OCI-LY7 (cell line): ENCODE measurements around the gene CACNA1B. TPM values are rescaled to one million over a fixed set of nuclear protein-coding genes. Genes with fewer than 3 reads are reported as not detected.

Source experiments
- BruUV-seq: library from RNA; stranded (reverse); fragments of 400-500 nt; replicated peaks from 2 replicates; lab custom pipeline; 2021; lab: Mats Ljungman, UMichigan
- CTCF ChIA-PET: fragments of 300-600 bp; sonication (Branson Sonifier 250); formaldehyde crosslinking; loops from one replicate; lab custom pipeline; 2022; ENCODE audit warnings: antibody characterized with exemption; ENCODE audit not compliant: unreplicated experiment; lab: Charles Lee
- POLR2A ChIA-PET: fragments of 300-600 bp; sonication (Branson Sonifier 250); formaldehyde crosslinking; loops from one replicate; lab custom pipeline; 2022; ENCODE audit warnings: antibody characterized with exemption; lab: Charles Lee
- DNase-seq: peaks from one replicate; pipeline ENCODE4 v3.0.0-alpha.2; 2015; ENCODE audit warnings: low spot score
- H2AFZ ChIP-seq: fragments of 200-600 bp; sonication (generic), shearing (Covaris generic); 2 replicates; pipeline ENCODE4 v1.6.1; 2014; ENCODE audit warnings: mild to moderate bottlenecking, antibody characterized with exemption, low read length, moderate library complexity
- H3K27ac ChIP-seq: fragments of 200-600 bp; sonication (generic); 2 replicates; pipeline ENCODE4 v1.5.1; 2014; ENCODE audit warnings: mixed run types, low read depth, mild to moderate bottlenecking, moderate library complexity, low read length, inconsistent platforms; ENCODE audit not compliant: poor library complexity, severe bottlenecking
- H3K36me3 ChIP-seq: fragments of 200-600 bp; sonication (generic); 2 replicates; pipeline ENCODE4 v1.6.1; 2014; ENCODE audit warnings: mild to moderate bottlenecking, antibody characterized with exemption, low read length, moderate library complexity, mixed read lengths; ENCODE audit not compliant: insufficient read depth
- H3K4me1 ChIP-seq: fragments of 200-600 bp; sonication (generic); 2 replicates; pipeline ENCODE4 v1.5.1; 2014; ENCODE audit warnings: mild to moderate bottlenecking, low read length; ENCODE audit not compliant: insufficient read depth, poor library complexity, severe bottlenecking
- H3K4me2 ChIP-seq: fragments of 200-600 bp; sonication (generic); 2 replicates; pipeline ENCODE4 v1.6.1; 2014; ENCODE audit warnings: mild to moderate bottlenecking, low read length
- H3K4me3 ChIP-seq: fragments of 200-600 bp; sonication (generic); 2 replicates; pipeline ENCODE4 v1.5.1; 2014; ENCODE audit warnings: mild to moderate bottlenecking, low read depth, low read length; ENCODE audit not compliant: poor library complexity, severe bottlenecking
- H3K79me2 ChIP-seq: fragments of 200-600 bp; sonication (generic); 2 replicates; pipeline ENCODE4 v1.6.1; 2016; ENCODE audit warnings: low read depth, mild to moderate bottlenecking, low read length, moderate library complexity, mixed read lengths; ENCODE audit not compliant: insufficient read depth
- H3K9me2 ChIP-seq: fragments of 200-600 bp; sonication (generic); 2 replicates; pipeline ENCODE4 v1.6.1; 2016; ENCODE audit warnings: mild to moderate bottlenecking, low read length, mixed read lengths; ENCODE audit not compliant: insufficient read depth
- H3K9me3 ChIP-seq: fragments of 200-600 bp; sonication (generic); 2 replicates; pipeline ENCODE4 v1.6.1; 2014; ENCODE audit warnings: mild to moderate bottlenecking, mixed run types, low read length, mixed read lengths
- H4K20me1 ChIP-seq: fragments of 200-600 bp; sonication (generic); 2 replicates; pipeline ENCODE4 v1.6.1; 2014; ENCODE audit warnings: mild to moderate bottlenecking, antibody characterized with exemption, low read length, moderate library complexity, mixed read lengths; ENCODE audit not compliant: insufficient read depth
- EZH2phosphoT487 ChIP-seq: fragments of 200-600 bp; sonication (generic); IDR thresholded peaks from 2 replicates; pipeline ENCODE4 v1.6.1; 2018; ENCODE audit warnings: low read depth, borderline replicate concordance, mild to moderate bottlenecking, mixed run types, antibody characterized with exemption, low read length, moderate library complexity, mixed read lengths
- intact Hi-C: fragments of 100-400 bp; cut with micrococcal nuclease; formaldehyde crosslinking; loops from one replicate; pipeline ENCODE4 v1.10.0; 2022; ENCODE audit not compliant: unreplicated experiment
- total RNA-seq, 2 experiments: library from RNA; depleted of rRNA in 1 of 2; stranded (reverse); fragments of >200 nt in 1 of 2; shearing (Covaris generic) in 1 of 2; gene quantifications; 2 replicates each; pipeline ENCODE4 v1.2.3, GENCODE V29; 2014 to 2022
- TF ChIP-seq, protein P1 (sequence below): fragments of 200-600 bp; sonication (generic); conservative IDR thresholded peaks from 2 replicates; pipeline ENCODE4 v1.5.1; 2014; ENCODE audit warnings: mild to moderate bottlenecking, antibody characterized with exemption, low read length, moderate library complexity, mixed read lengths

Gene CACNA1B
- total RNA-seq, 2 experiments from 2014 or later = not detected

DNA sequence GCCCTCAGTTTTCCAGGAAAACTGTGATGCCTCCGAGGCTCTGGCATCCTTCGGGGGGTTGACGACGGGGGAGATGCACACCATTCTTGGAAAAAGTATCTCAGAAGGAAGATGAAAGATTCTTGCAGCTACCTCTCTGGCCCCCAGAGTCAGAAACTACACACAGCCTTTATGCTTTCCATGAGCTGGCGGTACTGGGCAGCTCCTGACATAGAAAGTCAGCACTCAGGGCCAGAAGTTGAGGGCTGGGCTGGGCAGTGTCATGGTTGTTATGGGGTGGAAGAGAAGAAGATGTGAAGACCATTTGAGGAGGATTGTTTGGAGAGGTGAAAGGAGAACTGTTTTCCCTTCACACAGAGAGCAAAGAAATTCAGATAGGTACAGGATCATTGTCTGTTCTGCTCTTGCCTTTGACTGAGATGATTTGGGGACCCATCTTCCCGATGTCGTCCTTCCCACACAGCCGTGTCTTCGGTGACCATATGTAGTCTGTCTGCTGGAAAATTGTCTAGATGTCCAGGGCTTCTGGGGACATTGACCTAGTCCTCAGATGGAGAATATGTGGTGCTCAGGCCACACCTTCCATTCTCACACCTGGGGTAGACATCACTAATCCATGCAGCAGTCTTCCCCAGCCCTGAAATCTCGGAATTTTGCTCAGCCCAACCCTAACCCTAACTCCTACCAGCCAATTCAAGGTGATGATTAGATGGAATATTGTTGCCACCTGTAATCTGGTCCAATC lies 237.1 kb downstream of the CACNA1B start:
- POLR2A ChIA-PET = no interaction called here
- Histone ChIP-seq H3K4me1 (no peaks in the 10 kb centered on the region), H4K20me1 (no peaks in the 10 kb centered on the region), H3K9me3 (no peaks in the 10 kb centered on the region), H3K79me2 (no peaks in the 10 kb centered on the region), H2AFZ (no peak overlapping the region), H3K9me2 (no peaks in the 10 kb centered on the region), H3K27ac (no peak overlapping the region), H3K4me2 (no peak overlapping the region), H3K36me3 (no peaks in the 10 kb centered on the region), H3K4me3 (no peak overlapping the region)
- BruUV-seq = no TSS peak
- CTCF ChIA-PET = no interaction called here
- no peak for DNase-seq
- intact Hi-C loops = no loop called here
- TF ChIP-seq EZH2phosphoT487 = no peak
- TF ChIP-seq, protein P1, sequence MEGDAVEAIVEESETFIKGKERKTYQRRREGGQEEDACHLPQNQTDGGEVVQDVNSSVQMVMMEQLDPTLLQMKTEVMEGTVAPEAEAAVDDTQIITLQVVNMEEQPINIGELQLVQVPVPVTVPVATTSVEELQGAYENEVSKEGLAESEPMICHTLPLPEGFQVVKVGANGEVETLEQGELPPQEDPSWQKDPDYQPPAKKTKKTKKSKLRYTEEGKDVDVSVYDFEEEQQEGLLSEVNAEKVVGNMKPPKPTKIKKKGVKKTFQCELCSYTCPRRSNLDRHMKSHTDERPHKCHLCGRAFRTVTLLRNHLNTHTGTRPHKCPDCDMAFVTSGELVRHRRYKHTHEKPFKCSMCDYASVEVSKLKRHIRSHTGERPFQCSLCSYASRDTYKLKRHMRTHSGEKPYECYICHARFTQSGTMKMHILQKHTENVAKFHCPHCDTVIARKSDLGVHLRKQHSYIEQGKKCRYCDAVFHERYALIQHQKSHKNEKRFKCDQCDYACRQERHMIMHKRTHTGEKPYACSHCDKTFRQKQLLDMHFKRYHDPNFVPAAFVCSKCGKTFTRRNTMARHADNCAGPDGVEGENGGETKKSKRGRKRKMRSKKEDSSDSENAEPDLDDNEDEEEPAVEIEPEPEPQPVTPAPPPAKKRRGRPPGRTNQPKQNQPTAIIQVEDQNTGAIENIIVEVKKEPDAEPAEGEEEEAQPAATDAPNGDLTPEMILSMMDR = no peak

DNA sequence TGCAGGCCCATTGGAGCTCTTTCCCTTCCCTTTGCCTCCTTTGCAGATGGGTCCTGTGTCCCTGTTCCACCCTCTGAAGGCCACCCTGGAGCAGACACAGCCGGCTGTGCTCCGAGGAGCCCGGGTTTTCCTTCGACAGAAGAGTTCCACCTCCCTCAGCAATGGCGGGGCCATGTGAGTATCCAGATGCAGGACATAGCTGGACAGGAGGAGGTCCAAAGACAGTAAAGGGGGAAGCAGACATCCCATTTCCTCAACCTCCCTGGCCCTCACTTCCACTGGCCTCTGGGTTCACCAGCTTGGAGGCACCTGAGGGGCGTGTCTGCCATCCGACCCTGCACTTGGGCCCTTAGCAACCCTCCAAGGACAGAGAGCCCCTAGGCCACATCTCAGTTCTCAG lies 237.9 kb downstream of the CACNA1B start:
- TF ChIP-seq EZH2phosphoT487 = no peak
- TF ChIP-seq, protein P1 = no peak
- H2AFZ ChIP-seq = no peak overlapping the region
- H3K4me1 ChIP-seq = no peaks in the 10 kb centered on the region
- H3K4me2 ChIP-seq = no peak overlapping the region
- H4K20me1 ChIP-seq = no peaks in the 10 kb centered on the region
- intact Hi-C loops = no loop called here
- H3K4me3 ChIP-seq = no peak overlapping the region
- DNase-seq = no peak
- no peaks in the 10 kb centered on the region for H3K36me3 ChIP-seq
- BruUV-seq = no TSS peak
- ChIA-PET CTCF (no interaction called here), POLR2A (interaction anchor here (1.3 kb wide), 1 partner anchor 11 kb away, joined by 3 read pairs; no protein-coding TSS in a partner anchor)
- H3K9me2 ChIP-seq = no peaks in the 10 kb centered on the region
- H3K79me2 ChIP-seq = no peaks in the 10 kb centered on the region
- no peaks in the 10 kb centered on the region for H3K9me3 ChIP-seq
- no peak overlapping the region for H3K27ac ChIP-seq

DNA sequence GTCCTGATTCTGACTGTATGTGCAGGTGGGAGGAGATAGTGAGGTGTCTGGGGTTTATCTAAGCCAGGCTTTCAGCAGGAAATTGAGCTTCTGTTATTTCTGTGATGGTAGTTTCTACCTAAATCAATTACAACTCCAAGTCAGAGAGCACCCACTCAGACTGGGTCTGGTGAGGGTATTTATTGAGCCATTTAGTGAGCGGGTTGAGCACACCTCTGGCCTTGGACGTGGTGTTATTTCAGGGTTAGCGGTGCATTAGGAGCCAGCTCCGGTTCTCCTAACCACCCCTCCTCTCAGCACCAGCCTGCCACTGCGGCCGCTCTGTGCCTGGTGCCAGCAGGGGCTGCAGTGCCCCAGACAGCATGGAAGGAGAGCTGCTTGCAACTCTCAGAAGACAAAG lies 238.9 kb downstream of the CACNA1B start:
- H3K27ac ChIP-seq = no peak overlapping the region
- intact Hi-C loops = no loop called here
- no TSS peak for BruUV-seq
- no peak for TF ChIP-seq EZH2phosphoT487
- TF ChIP-seq, protein P1 = no peak
- H3K36me3 ChIP-seq = no peaks in the 10 kb centered on the region
- H3K9me2 ChIP-seq = no peaks in the 10 kb centered on the region
- H3K79me2 ChIP-seq = no peaks in the 10 kb centered on the region
- H4K20me1 ChIP-seq = no peaks in the 10 kb centered on the region
- no peaks in the 10 kb centered on the region for H3K4me1 ChIP-seq
- no peak for DNase-seq
- ChIA-PET CTCF (no interaction called here), POLR2A (interaction anchor here (1.3 kb wide), 1 partner anchor 12 kb away, joined by 3 read pairs; no protein-coding TSS in a partner anchor)
- H3K4me2 ChIP-seq = no peak overlapping the region
- no peaks in the 10 kb centered on the region for H3K9me3 ChIP-seq
- no peak overlapping the region for H3K4me3 ChIP-seq
- H2AFZ ChIP-seq = no peak overlapping the region
